Natural killer cell (primary cell): ENCODE data around the gene JMY. TPM values are rescaled to one million over a fixed set of nuclear protein-coding genes. Genes with fewer than 3 reads are reported as not detected.

Source experiments
- ATAC-seq, 3 donors: fragments of 150-1000 bp in 2 of 3; fragments of 200-7000 bp in 1 of 3; cut with Tn5 transposase; 1 replicate in 1 of 3; 2 replicates in 2 of 3; pipeline ENCODE4 v1.10.0; 2021; ENCODE audit warnings: mild to moderate bottlenecking in 2 of 3, moderate library complexity in 2 of 3
- DNase-seq, 2 donors: peaks; one replicate each; pipeline versions ENCODE4 v3.0.0 to v3.0.0-alpha.2; 2013 to 2021; ENCODE audit warnings: mixed read lengths in 1 of 2
- H3K27ac ChIP-seq: one replicate; pipeline ENCODE4 v1.5.1; 2013; ENCODE audit warnings: mild to moderate bottlenecking, low read length
- H3K27me3 ChIP-seq: one replicate; pipeline ENCODE4 v1.6.1; 2013; ENCODE audit warnings: low read length; ENCODE audit not compliant: control insufficient read depth, insufficient read depth
- H3K36me3 ChIP-seq: one replicate; pipeline ENCODE4 v1.6.1; 2013; ENCODE audit warnings: low read length; ENCODE audit not compliant: control insufficient read depth, insufficient read depth
- H3K4me1 ChIP-seq: one replicate; pipeline ENCODE4 v1.6.1; 2013; ENCODE audit warnings: low read length; ENCODE audit not compliant: control insufficient read depth, insufficient read depth
- H3K4me3 ChIP-seq: one replicate; pipeline ENCODE4 v1.5.1; 2013; ENCODE audit warnings: low read length
- H3K9me3 ChIP-seq: one replicate; pipeline ENCODE4 v1.6.1; 2013; ENCODE audit warnings: low read length; ENCODE audit not compliant: control insufficient read depth, insufficient read depth
- H3K27ac Mint-ChIP-seq, 2 donors: one replicate each; pipeline ENCODE4 v1.8.0; 2022; ENCODE audit warnings: mild to moderate bottlenecking in 2 of 2, mixed read lengths in 2 of 2, moderate library complexity in 1 of 2
- H3K27me3 Mint-ChIP-seq, 2 donors: one replicate each; pipeline ENCODE4 v1.8.0; 2022; ENCODE audit warnings: low read depth in 2 of 2, mixed read lengths in 2 of 2
- H3K36me3 Mint-ChIP-seq: one replicate; pipeline ENCODE4 v1.8.0; 2022; ENCODE audit warnings: mixed read lengths
- H3K4me1 Mint-ChIP-seq, 2 donors: one replicate each; pipeline ENCODE4 v1.8.0; 2022; ENCODE audit warnings: mixed read lengths in 2 of 2
- H3K4me3 Mint-ChIP-seq: one replicate; pipeline ENCODE4 v1.8.0; 2022; ENCODE audit warnings: mild to moderate bottlenecking, moderate library complexity, mixed read lengths
- H3K9me3 Mint-ChIP-seq, 2 donors: one replicate each; pipeline ENCODE4 v1.8.0; 2022; ENCODE audit warnings: mixed read lengths in 2 of 2
- WGBS: methylation state at CpG from one replicate; pipeline ENCODE4 v1.1.7; 2013; ENCODE audit warnings: missing lambda C conversion rate; ENCODE audit not compliant: insufficient coverage; 5-methylcytosine and 5-hydroxymethylcytosine counted together
- intact Hi-C: fragments of 100-400 bp; cut with micrococcal nuclease; formaldehyde crosslinking; loops from one replicate; pipeline ENCODE4 v1.14.2; 2022
- total RNA-seq, 4 donors: library from RNA; stranded (reverse); fragments of 120-200 nt in 1 of 4; gene quantifications; one replicate each; pipeline versions ENCODE4 v1.2.3 to v1.2.4, GENCODE V29; 2013 to 2022
- TF ChIP-seq, protein P1 (sequence below): fragments of 200-600 bp; IDR thresholded peaks from one replicate; pipeline ENCODE4 v1.8.0; 2022; ENCODE audit warnings: antibody characterized with exemption

Gene JMY
- total RNA-seq, 3 donors from 2014 or later (not counting 1 experiment from before 2014, with no cell fraction given): 27.6 to 30.4 (median 28.7) TPM

DNA sequence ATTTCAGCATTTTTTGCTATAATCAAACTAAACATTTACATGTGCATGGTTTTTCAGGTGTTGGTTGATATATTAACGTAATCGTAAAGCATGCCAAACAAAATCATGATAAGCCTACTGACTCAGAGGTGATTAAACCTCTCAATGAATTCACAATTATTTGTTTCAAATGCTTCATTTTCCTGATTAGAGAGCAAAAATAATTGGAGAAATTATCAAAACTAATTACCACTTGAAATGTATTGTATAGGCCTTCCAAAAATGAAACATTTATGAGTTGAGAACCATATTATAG is 45.7 kb upstream of the JMY start:
- no peaks in the 10 kb centered on the region for H3K4me1 ChIP-seq
- H3K27me3 ChIP-seq: no peaks in the 10 kb centered on the region
- DNase-seq (no peak), ATAC-seq (no peak)
- no peak overlapping the region for H3K4me3 Mint-ChIP-seq
- H3K4me1 Mint-ChIP-seq: no peaks in the 10 kb centered on the region
- WGBS: 100% methylated on average over 1 of the region's 2 CpGs
- no peaks in the 10 kb centered on the region for H3K9me3 ChIP-seq
- H3K36me3 ChIP-seq: no peaks in the 10 kb centered on the region
- intact Hi-C loops: no loop called here
- no peak overlapping the region for H3K4me3 ChIP-seq
- no peaks in the 10 kb centered on the region for H3K27me3 Mint-ChIP-seq
- H3K36me3 Mint-ChIP-seq: no peaks in the 10 kb centered on the region
- TF ChIP-seq, protein P1, sequence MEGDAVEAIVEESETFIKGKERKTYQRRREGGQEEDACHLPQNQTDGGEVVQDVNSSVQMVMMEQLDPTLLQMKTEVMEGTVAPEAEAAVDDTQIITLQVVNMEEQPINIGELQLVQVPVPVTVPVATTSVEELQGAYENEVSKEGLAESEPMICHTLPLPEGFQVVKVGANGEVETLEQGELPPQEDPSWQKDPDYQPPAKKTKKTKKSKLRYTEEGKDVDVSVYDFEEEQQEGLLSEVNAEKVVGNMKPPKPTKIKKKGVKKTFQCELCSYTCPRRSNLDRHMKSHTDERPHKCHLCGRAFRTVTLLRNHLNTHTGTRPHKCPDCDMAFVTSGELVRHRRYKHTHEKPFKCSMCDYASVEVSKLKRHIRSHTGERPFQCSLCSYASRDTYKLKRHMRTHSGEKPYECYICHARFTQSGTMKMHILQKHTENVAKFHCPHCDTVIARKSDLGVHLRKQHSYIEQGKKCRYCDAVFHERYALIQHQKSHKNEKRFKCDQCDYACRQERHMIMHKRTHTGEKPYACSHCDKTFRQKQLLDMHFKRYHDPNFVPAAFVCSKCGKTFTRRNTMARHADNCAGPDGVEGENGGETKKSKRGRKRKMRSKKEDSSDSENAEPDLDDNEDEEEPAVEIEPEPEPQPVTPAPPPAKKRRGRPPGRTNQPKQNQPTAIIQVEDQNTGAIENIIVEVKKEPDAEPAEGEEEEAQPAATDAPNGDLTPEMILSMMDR: no peak
- no peak overlapping the region for H3K27ac Mint-ChIP-seq
- H3K9me3 Mint-ChIP-seq: no peaks in the 10 kb centered on the region
- no peak overlapping the region for H3K27ac ChIP-seq

DNA sequence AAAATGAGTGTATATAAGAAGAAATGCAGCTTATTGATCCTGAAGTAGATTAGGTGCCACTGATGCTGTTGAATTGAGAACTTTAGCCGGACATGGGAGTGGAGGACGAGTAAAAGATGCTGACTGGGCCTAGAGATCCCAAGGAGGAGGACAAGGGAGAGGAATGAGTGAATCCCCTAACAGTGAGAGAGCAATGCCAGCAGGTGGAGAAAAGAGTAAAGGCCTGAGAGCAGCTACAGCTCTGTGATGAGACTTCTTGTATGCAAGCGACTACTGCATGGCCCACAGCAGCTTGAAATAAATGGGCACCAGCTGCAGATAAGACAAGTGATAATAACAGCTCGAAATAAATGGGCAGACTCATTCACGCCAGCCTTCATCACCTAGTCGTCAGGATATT is 44.5 kb upstream of the JMY start:
- no peak overlapping the region for H3K4me3 Mint-ChIP-seq
- H3K27ac ChIP-seq: no peak overlapping the region
- DNase-seq (peak in 1 of 2 donors; percentile 5), ATAC-seq (no peak)
- intact Hi-C loops: no loop called here
- no peaks in the 10 kb centered on the region for H3K27me3 Mint-ChIP-seq
- TF ChIP-seq, protein P1: no peak
- H3K4me1 Mint-ChIP-seq: no peaks in the 10 kb centered on the region
- H3K9me3 ChIP-seq: no peaks in the 10 kb centered on the region
- no peaks in the 10 kb centered on the region for H3K36me3 Mint-ChIP-seq
- no peaks in the 10 kb centered on the region for H3K36me3 ChIP-seq
- 91% methylated on average over 6 of the region's 6 CpGs for WGBS
- no peaks in the 10 kb centered on the region for H3K27me3 ChIP-seq
- H3K4me3 ChIP-seq: no peak overlapping the region
- H3K4me1 ChIP-seq: no peaks in the 10 kb centered on the region
- H3K27ac Mint-ChIP-seq: no peak overlapping the region
- H3K9me3 Mint-ChIP-seq: no peaks in the 10 kb centered on the region

DNA sequence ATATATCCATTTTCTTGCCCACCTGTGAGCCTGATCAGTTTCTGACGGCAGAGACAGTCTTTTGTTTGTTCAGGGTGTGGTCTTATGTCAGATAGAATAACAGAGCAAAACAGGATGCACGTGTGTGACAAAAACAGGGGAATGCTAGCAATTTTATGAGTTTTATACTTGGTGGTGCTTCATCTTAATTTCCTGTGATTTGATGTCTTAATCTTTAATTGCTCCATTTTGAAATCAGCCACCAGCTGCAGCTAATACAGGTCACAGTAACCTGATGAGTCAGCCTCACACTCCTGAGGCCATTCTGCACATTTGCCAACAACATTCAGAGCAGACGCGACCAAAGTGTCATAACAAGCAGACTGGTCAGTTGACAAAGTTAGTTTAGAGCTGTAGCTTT is 42.3 kb upstream of the JMY start:
- DNase-seq (peak in 1 of 2 donors; percentile 5), ATAC-seq (no peak)
- Mint-ChIP-seq H3K9me3 (no peaks in the 10 kb centered on the region), H3K4me3 (no peak overlapping the region), H3K36me3 (no peaks in the 10 kb centered on the region), H3K4me1 (no peaks in the 10 kb centered on the region), H3K27ac (no peak overlapping the region), H3K27me3 (no peaks in the 10 kb centered on the region)
- Histone ChIP-seq H3K27ac (no peak overlapping the region), H3K27me3 (no peaks in the 10 kb centered on the region), H3K4me1 (no peaks in the 10 kb centered on the region), H3K4me3 (no peak overlapping the region), H3K9me3 (no peaks in the 10 kb centered on the region), H3K36me3 (no peaks in the 10 kb centered on the region)
- WGBS: 83% methylated on average over 4 of the region's 4 CpGs
- TF ChIP-seq, protein P1: no peak
- intact Hi-C loops: no loop called here

DNA sequence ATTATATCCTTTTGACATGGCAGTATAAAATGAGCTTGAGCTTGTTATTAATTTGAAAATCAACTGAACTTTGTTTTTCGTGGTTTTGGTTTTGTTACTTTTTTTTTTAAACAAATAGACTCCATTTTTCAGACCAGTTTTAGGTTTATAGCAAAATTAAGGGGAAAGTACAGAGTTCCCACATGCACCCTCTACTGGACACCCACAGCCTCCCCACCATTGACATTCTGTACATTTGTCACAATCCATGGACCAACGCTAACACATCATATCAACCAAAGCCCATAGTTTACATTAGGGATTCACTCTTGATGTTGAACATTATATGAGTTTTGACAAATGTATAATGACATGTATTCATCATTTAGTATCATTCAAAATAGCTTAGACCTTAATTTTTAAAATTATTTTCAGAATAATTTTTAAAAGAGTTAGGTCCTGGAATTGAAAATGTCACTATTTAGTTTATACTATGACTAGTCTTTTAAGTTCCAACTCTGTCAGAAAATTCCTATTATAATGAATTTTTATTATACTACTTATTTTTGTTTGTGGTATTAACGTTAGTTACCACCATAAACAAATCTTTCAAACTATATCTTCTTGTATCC is 35.3 kb upstream of the JMY start:
- H3K9me3 Mint-ChIP-seq: no peaks in the 10 kb centered on the region
- Histone ChIP-seq H3K27me3 (no peaks in the 10 kb centered on the region), H3K27ac (no peak overlapping the region), H3K9me3 (no peaks in the 10 kb centered on the region), H3K4me1 (no peaks in the 10 kb centered on the region), H3K4me3 (no peak overlapping the region), H3K36me3 (no peaks in the 10 kb centered on the region)
- ATAC-seq (peak in 1 of 3 donors; percentile 69), DNase-seq (peak in 1 of 2 donors; percentile 38)
- intact Hi-C loops: no loop called here
- no CpG with 5 or more reads among the region's 3 CpGs for WGBS
- H3K36me3 Mint-ChIP-seq: no peaks in the 10 kb centered on the region
- TF ChIP-seq, protein P1: no peak
- no peaks in the 10 kb centered on the region for H3K27me3 Mint-ChIP-seq
- no peak overlapping the region for H3K4me3 Mint-ChIP-seq
- H3K4me1 Mint-ChIP-seq: no peaks in the 10 kb centered on the region
- H3K27ac Mint-ChIP-seq: no peak overlapping the region
